ENCODE measurements around the gene TOM1L2.

TOM1L2 gene

DNA sequence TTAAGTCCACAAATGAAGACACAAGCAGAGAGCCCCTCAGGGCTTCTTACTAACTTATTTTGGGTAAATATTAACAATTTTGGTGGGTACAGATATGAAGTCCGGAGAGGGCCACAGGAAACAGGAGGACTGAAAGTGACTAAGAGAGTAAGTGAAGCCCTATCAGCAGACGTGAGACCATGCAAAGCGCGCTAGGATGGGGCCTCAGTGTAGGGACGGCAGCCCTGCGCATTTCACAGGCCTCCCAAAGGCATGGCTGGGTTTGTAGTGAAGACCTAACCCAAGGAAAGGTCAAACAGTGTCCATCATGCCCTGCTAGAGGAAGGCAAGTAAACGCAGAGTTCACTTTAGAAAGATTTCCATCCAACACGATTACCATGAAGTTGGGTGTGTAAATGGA, 75.5 kb downstream of the TOM1L2 start:
- Histone ChIP-seq H3K36me3 (ENCODE audit: control insufficient read depth, insufficient read depth, low read length) (peaks cover 37% of the 10 kb centered on the region), H3K9me3 (ENCODE audit: control insufficient read depth, low read length) (no peaks in the 10 kb centered on the region), H3K27ac (ENCODE audit: insufficient read depth, low read length, poor library complexity, severe bottlenecking) (no peak overlapping the region), H3K4me3 (ENCODE audit: insufficient read depth, low read depth, low read length, poor library complexity, severe bottlenecking) (no peak overlapping the region), H3K4me1 (ENCODE audit: control insufficient read depth, insufficient read depth, low read length, poor library complexity, severe bottlenecking) (no peaks in the 10 kb centered on the region), H3K27me3 (replicated peaks; ENCODE audit: control insufficient read depth, insufficient read depth, low read length, poor library complexity, severe bottlenecking) (no peaks in the 10 kb centered on the region)
- DNase-seq = no peak

DNA sequence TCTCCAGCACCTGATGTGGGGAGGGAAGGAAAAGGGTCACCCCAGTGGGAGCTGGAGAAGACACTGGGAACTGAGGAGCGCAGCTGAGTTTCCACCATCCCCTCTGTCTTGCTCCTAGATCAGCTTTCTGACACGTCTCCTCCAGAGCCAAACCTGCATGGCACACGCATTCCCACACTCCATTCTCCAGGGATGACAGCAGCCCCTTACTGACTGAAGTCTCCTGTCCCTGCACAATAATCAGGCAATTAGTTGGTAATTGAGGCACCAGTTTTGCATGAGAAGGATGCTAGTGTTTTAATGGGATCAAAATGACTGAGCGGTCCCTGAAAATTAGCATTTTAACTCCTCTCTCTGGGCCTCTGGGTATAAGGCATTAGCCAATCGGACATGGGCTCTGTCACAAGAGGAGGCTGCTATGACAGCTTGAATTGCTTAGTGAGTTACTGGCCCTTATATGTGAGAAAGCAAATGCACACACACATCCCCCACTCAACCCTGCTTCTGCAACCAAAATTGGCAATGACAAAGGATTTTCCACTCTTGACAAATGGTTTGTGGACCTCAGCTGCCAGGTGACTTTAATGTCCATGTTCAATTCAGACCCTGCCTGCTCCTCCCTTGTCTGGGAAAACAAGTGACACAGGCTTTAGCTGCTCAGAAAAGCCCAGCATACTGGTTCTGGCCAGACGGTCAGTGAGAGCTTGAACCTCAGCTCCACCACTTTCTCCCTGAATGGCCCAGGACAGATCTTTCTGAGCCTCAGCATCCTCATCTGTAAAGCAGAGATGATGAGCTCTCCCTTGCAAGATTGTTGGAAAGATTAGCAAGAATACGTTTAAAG, 78.2 kb downstream of the TOM1L2 start:
- Histone ChIP-seq H3K4me3 (ENCODE audit: insufficient read depth, low read depth, low read length, poor library complexity, severe bottlenecking) (no peak overlapping the region), H3K4me1 (ENCODE audit: control insufficient read depth, insufficient read depth, low read length, poor library complexity, severe bottlenecking) (no peaks in the 10 kb centered on the region), H3K36me3 (ENCODE audit: control insufficient read depth, insufficient read depth, low read length) (peaks cover 39% of the 10 kb centered on the region), H3K9me3 (ENCODE audit: control insufficient read depth, low read length) (no peaks in the 10 kb centered on the region), H3K27me3 (replicated peaks; ENCODE audit: control insufficient read depth, insufficient read depth, low read length, poor library complexity, severe bottlenecking) (no peaks in the 10 kb centered on the region), H3K27ac (ENCODE audit: insufficient read depth, low read length, poor library complexity, severe bottlenecking) (no peak overlapping the region)
- DNase-seq = no peak

DNA sequence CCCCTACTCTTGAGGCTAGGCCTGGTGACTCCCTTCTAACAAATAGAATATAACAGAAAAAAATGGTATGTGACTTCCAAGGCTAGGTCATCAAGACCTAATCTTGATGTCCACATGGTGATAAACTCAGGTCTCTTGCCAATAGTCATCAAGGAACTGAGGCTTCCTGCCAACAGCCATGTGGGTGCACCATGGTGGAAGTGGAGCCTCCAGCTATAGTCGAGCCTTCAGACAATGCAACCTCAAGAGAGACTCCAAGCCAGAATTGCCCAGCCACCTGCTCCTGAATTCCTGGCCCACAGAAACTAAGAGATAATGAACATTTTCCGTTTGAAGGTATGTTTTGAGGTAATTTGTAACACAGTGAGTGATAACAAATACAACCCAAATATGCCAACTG, 79.5 kb downstream of the TOM1L2 start:
- Histone ChIP-seq H3K36me3 (ENCODE audit: control insufficient read depth, insufficient read depth, low read length) (peaks cover 35% of the 10 kb centered on the region), H3K4me3 (ENCODE audit: insufficient read depth, low read depth, low read length, poor library complexity, severe bottlenecking) (no peak overlapping the region), H3K27ac (ENCODE audit: insufficient read depth, low read length, poor library complexity, severe bottlenecking) (no peak overlapping the region), H3K27me3 (replicated peaks; ENCODE audit: control insufficient read depth, insufficient read depth, low read length, poor library complexity, severe bottlenecking) (no peaks in the 10 kb centered on the region), H3K4me1 (ENCODE audit: control insufficient read depth, insufficient read depth, low read length, poor library complexity, severe bottlenecking) (no peaks in the 10 kb centered on the region), H3K9me3 (ENCODE audit: control insufficient read depth, low read length) (no peaks in the 10 kb centered on the region)
- DNase-seq = no peak

DNA sequence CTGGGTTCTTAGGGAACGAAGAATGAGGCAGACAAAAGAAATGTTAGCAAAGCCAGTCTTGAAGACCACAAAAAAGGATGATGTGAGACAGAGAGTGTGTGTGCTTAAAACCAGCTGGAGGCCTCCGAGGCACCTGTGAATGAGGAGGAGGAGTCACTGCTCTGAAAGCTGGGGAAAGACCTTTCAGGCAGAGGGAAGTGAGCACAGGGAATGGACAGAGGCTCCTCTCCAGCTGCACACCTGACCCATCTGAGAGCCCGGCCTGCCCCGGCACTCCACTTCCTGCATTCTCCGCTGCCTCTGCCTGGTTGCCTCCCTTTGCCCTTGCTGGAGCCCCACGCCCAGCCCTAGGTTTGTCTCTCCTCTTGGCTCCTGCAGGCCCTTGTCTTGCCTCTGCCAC, 80.2 kb downstream of the TOM1L2 start:
- H3K36me3 ChIP-seq (ENCODE audit: control insufficient read depth, insufficient read depth, low read length) = peaks cover 35% of the 10 kb centered on the region
- no peak for DNase-seq
- no peak overlapping the region for H3K27ac ChIP-seq (ENCODE audit: insufficient read depth, low read length, poor library complexity, severe bottlenecking)
- H3K9me3 ChIP-seq (ENCODE audit: control insufficient read depth, low read length) = no peaks in the 10 kb centered on the region
- no peaks in the 10 kb centered on the region for H3K4me1 ChIP-seq (ENCODE audit: control insufficient read depth, insufficient read depth, low read length, poor library complexity, severe bottlenecking)
- no peak overlapping the region for H3K4me3 ChIP-seq (ENCODE audit: insufficient read depth, low read depth, low read length, poor library complexity, severe bottlenecking)
- no peaks in the 10 kb centered on the region for H3K27me3 ChIP-seq (replicated peaks; ENCODE audit: control insufficient read depth, insufficient read depth, low read length, poor library complexity, severe bottlenecking)

DNA sequence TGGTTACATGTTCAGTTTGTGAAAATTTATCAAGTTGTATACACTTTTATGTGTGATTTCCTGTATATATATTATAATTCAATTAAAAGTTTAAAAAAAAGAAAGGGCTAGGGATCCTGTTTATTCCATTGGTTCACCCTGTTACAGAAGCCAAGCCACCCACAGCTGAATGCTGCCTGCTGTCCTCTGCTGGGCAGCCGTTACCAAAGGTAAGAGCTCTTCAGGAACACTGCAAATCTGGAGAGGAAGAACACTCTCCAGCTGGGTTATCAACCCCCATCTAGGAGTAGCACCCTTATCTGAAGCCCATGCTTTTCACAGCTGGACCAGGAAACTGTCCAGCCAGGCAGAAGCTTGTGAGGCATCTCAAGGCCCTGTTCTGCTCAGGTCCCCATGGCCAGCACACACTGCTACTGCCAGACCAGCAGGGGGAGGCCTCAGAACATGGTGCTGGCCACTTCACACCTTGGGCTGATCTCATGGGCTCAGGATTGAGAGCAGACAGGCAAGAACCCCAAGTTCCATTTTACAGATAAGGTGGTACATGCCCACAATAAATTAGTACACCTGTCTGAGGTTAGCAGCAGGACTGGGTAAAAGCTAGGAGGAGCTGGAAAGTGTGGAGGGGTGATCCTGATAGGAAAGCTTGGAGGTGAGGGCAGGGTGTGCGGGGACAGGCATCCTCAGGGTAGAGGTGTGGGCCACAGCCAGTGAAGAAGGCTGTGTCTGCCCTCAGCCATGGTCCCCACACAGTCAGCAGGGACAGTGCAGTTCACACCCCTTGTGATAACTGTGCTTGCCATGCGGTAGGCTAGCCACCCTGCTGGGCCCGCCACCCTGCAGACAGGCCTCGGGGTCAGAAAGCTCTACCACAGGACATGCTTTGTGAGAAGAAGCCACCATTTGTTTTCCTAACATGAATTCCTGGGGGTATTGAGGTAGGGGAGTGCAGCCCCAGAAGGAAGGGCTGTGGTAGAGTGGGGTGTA, 81.1 kb downstream of the TOM1L2 start:
- H3K27ac ChIP-seq (ENCODE audit: insufficient read depth, low read length, poor library complexity, severe bottlenecking) = no peak overlapping the region
- H3K4me3 ChIP-seq (ENCODE audit: insufficient read depth, low read depth, low read length, poor library complexity, severe bottlenecking) = no peak overlapping the region
- no peaks in the 10 kb centered on the region for H3K4me1 ChIP-seq (ENCODE audit: control insufficient read depth, insufficient read depth, low read length, poor library complexity, severe bottlenecking)
- no peaks in the 10 kb centered on the region for H3K27me3 ChIP-seq (replicated peaks; ENCODE audit: control insufficient read depth, insufficient read depth, low read length, poor library complexity, severe bottlenecking)
- peaks cover 26% of the 10 kb centered on the region for H3K36me3 ChIP-seq (ENCODE audit: control insufficient read depth, insufficient read depth, low read length)
- DNase-seq = peak in 1 of 3 donors; percentile 13
- no peaks in the 10 kb centered on the region for H3K9me3 ChIP-seq (ENCODE audit: control insufficient read depth, low read length)

DNA sequence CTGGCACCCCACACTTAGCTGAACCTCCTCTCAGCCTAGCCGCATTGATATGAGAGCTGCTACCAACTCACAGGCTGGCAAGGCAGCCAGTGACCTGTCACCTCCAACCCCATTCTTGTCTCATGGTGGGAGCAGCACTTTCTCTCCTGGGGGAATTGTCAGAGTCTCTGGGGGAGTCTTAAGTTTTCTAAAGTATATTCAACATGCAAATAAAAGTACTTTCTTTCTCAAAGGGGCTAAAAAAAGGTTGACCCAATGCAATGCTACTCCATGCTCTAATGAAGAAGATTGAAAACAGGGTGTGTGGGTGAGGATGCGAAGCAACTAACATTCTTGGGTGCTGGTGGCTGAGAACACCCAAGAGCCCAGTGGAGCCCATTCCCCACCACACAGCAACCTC, 82.3 kb downstream of the TOM1L2 start:
- Histone ChIP-seq H3K4me1 (ENCODE audit: control insufficient read depth, insufficient read depth, low read length, poor library complexity, severe bottlenecking) (no peaks in the 10 kb centered on the region), H3K27me3 (replicated peaks; ENCODE audit: control insufficient read depth, insufficient read depth, low read length, poor library complexity, severe bottlenecking) (no peaks in the 10 kb centered on the region), H3K9me3 (ENCODE audit: control insufficient read depth, low read length) (no peaks in the 10 kb centered on the region), H3K27ac (ENCODE audit: insufficient read depth, low read length, poor library complexity, severe bottlenecking) (no peak overlapping the region), H3K36me3 (ENCODE audit: control insufficient read depth, insufficient read depth, low read length) (peaks cover 26% of the 10 kb centered on the region), H3K4me3 (ENCODE audit: insufficient read depth, low read depth, low read length, poor library complexity, severe bottlenecking) (no peak overlapping the region)
- no peak for DNase-seq

DNA sequence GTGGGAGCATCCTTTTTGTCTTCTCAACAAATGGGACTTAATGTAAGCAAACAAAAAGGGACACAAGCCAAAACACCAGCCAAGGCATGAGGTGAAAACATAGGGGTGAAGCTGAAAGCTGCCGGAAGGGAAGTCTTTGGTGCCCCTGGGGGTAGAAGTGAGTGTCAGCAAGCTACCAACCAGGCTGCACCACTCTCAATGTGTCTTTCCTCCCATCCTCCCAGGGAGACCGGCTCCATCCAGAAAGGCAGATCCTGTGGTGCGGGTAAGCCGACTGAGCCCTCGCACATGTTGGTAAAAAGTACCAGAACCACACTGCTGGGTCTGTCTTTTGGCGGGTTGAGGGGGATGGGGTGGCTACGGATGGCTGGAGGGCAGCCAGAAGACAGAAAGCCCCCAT, 83.4 kb downstream of the TOM1L2 start:
- no peak for DNase-seq
- H3K9me3 ChIP-seq (ENCODE audit: control insufficient read depth, low read length) = no peaks in the 10 kb centered on the region
- H3K36me3 ChIP-seq (ENCODE audit: control insufficient read depth, insufficient read depth, low read length) = peaks cover 31% of the 10 kb centered on the region
- no peaks in the 10 kb centered on the region for H3K27me3 ChIP-seq (replicated peaks; ENCODE audit: control insufficient read depth, insufficient read depth, low read length, poor library complexity, severe bottlenecking)
- H3K27ac ChIP-seq (ENCODE audit: insufficient read depth, low read length, poor library complexity, severe bottlenecking) = no peak overlapping the region
- no peaks in the 10 kb centered on the region for H3K4me1 ChIP-seq (ENCODE audit: control insufficient read depth, insufficient read depth, low read length, poor library complexity, severe bottlenecking)
- H3K4me3 ChIP-seq (ENCODE audit: insufficient read depth, low read depth, low read length, poor library complexity, severe bottlenecking) = no peak overlapping the region

DNA sequence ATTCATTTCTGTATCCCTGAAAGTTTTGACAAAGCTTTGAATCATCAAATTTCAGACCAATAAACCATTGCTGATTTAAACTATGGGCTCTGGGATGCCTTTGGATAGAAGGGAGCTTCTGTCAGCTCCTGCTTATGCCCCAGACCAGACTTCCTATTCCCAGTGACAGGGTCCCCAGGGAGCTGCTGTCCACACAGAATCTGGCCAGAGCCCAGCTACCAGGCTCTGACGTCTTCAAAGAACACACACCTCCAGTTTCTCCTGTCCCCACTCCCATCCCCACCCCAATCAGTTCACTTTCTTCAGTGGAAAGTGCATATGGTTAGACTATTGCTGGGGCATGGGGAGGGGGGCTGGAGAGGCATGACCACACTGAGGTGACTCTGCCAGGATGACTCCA, 83.8 kb downstream of the TOM1L2 start:
- no peaks in the 10 kb centered on the region for H3K4me1 ChIP-seq (ENCODE audit: control insufficient read depth, insufficient read depth, low read length, poor library complexity, severe bottlenecking)
- no peak overlapping the region for H3K27ac ChIP-seq (ENCODE audit: insufficient read depth, low read length, poor library complexity, severe bottlenecking)
- no peaks in the 10 kb centered on the region for H3K9me3 ChIP-seq (ENCODE audit: control insufficient read depth, low read length)
- no peak for DNase-seq
- H3K36me3 ChIP-seq (ENCODE audit: control insufficient read depth, insufficient read depth, low read length) = peaks cover 32% of the 10 kb centered on the region
- no peak overlapping the region for H3K4me3 ChIP-seq (ENCODE audit: insufficient read depth, low read depth, low read length, poor library complexity, severe bottlenecking)
- H3K27me3 ChIP-seq (replicated peaks; ENCODE audit: control insufficient read depth, insufficient read depth, low read length, poor library complexity, severe bottlenecking) = no peaks in the 10 kb centered on the region

DNA sequence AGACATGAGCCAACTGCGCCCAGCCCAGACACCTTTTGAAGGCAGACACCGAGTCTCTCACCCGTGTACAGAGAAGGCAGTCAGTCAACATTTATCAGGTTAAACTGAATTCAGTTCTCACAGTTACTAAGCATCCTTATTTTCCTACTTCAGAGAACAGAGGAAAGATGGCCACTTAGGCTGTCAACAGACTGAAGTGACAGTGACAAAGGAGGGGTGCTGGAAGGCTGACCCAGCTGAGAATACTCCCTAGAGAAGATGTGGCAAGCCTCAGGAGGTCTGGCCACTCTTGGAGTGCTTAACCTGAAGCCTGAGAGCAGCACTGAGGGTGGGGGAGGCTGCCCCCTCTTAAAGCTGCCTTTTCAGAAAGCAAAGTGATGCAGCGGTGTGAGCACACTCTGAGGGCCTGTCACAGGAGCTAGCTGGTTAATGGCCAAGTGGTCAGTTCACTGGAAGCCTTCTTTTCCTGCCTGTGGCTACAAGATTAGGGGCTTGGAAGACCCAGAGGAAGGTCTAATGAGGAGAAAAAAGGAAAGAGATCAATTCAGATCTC, 84.4 kb downstream of the TOM1L2 start:
- Histone ChIP-seq H3K27me3 (replicated peaks; ENCODE audit: control insufficient read depth, insufficient read depth, low read length, poor library complexity, severe bottlenecking) (no peaks in the 10 kb centered on the region), H3K36me3 (ENCODE audit: control insufficient read depth, insufficient read depth, low read length) (peaks cover 36% of the 10 kb centered on the region)
- DNase-seq = no peak

More for the DNA sequence above, 84.4 kb downstream of the TOM1L2 start:
- H3K4me1 ChIP-seq (ENCODE audit: control insufficient read depth, insufficient read depth, low read length, poor library complexity, severe bottlenecking) = no peaks in the 10 kb centered on the region
- H3K27ac ChIP-seq (ENCODE audit: insufficient read depth, low read length, poor library complexity, severe bottlenecking) = no peak overlapping the region
- H3K4me3 ChIP-seq (ENCODE audit: insufficient read depth, low read depth, low read length, poor library complexity, severe bottlenecking) = no peak overlapping the region
- H3K9me3 ChIP-seq (ENCODE audit: control insufficient read depth, low read length) = no peaks in the 10 kb centered on the region

Measured in effector memory CD4-positive, alpha-beta T cell (primary cell).